ENCODE data around the gene AGXT.
"Not testable (repeated sequence)": the region's sequence is repeated elsewhere in the genome, so short reads cannot be mapped to it uniquely, and the experiment has no call there.

Gene AGXT

GRCh38 chr2:240840435-240841060 lies 28.1 kb upstream of the AGXT start:
- DNase-seq (ENCODE audit: low read depth), result peak; percentile 56

- DNase-seq (ENCODE audit: low read depth), result not testable (repeated sequence)
These were observed 22.3 kb upstream of the AGXT start for GRCh38 chr2:240846309-240846708.

- no peak for DNase-seq (ENCODE audit: low read depth)
These were observed 21.6 kb upstream of the AGXT start for GRCh38 chr2:240846873-240847595.

DNA sequence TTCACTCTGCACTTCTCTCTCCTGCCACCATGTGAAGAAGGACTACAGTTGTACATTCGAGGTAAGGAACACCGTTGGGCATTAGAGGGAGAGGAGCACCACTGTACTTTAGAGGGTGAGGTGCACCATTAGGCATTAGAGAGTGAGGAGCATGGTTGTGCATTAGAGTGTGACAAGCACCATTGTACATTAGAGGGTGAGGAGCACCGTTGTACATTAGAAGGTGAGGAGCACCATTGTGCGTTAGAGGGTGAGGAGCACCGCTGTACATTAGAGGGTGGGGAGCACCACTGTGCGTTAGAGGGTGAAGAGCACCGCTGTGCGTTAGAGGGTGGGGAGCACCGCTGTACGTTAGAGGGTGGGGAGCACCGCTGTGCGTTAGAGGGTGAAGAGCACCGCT lies 20.8 kb upstream of the AGXT start:
- no peak for DNase-seq (ENCODE audit: low read depth)

- DNase-seq (ENCODE audit: low read depth), result no peak
These were observed 19.5 kb upstream of the AGXT start for GRCh38 chr2:240848900-240849680.

DNA sequence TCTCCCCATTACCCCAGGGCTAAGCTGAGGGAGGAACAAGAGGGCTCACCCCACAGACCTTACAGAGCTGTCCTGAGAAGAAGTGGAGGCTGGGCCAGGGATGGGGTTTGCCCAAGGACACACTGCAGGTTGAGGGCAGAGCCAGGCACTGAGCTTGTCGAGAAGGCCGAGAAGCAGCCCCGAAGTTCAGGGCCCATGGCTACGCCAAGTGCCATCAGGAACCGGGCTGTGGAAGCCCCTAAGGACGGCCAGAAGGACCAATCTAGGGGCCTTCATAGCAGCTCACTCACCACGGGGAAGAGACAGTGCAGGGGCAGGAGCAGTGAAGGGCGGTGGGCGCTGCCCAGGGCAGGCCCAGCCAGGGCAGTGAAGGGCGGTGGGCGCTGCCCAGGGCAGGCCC lies 18.6 kb upstream of the AGXT start:
- no peak for DNase-seq (ENCODE audit: low read depth)

- DNase-seq (ENCODE audit: low read depth), result no peak
These were observed 17.9 kb upstream of the AGXT start for GRCh38 chr2:240850756-240851077.

GRCh38 chr2:240851078-240851991 lies 17.3 kb upstream of the AGXT start:
- peak; percentile 66 for DNase-seq (ENCODE audit: low read depth)

- no peak for DNase-seq (ENCODE audit: low read depth)
These were observed 15.8 kb upstream of the AGXT start for GRCh38 chr2:240852671-240853314.

DNA sequence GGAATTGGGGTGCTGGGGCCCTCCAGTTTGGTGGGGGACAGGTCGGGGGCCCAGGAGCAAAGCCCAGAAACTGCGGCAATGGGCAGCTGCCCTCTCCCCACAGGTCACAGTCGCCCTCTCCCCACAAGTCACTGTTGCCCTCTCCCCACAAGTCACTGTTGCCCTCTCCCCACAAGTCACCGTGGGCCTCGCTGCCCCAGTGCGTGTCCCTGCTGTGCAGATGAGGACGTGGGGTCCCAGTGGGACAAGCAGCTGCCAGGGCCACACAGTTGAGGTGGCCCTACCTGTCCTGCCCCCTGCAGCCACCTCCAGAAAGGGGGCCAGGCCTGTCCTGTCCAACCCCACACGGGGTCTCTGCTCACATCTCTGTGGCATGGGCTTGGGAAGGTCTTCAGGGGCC lies 13.0 kb upstream of the AGXT start:
- no peak for DNase-seq (ENCODE audit: low read depth)

DNA sequence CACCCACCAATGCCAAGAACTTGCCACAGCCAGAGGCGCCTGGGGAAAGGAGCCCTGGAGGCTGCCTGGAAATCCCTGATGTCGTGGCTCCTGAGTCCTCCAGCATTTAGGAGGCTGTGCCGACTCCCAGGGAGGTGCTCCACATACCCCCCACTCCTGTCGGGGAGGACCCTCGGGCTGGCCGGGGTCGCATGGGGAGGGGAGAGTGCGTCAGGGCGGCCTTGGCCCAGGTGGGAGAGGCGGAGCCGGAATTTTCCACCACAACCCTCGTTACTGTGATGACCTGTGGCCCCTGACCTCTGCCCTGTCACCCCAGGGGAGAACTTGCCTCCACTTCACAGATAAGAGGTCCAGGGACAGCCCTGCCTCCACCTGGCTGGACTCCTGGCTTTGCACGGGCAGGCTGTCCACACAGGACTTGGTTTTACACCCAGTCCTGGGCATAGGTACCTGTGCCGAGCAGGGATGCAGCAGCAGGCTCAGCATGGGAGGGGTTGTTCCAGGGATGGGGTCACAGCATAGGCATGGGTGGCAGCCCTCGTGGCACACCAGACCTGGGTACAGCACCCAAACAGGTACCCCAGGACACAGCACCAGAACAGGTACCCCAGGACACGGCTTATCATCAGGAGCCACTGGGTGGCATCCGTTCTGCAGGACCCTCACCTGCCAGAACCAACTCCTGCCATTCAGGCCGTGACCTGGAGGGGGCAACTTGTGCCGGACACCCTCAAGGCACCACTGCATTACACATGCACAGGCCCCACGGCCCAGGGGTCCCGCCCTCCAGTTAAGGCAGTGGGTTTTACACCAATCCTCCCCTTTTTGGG lies 12.3 kb upstream of the AGXT start:
- DNase-seq (ENCODE audit: low read depth), result no peak

DNA sequence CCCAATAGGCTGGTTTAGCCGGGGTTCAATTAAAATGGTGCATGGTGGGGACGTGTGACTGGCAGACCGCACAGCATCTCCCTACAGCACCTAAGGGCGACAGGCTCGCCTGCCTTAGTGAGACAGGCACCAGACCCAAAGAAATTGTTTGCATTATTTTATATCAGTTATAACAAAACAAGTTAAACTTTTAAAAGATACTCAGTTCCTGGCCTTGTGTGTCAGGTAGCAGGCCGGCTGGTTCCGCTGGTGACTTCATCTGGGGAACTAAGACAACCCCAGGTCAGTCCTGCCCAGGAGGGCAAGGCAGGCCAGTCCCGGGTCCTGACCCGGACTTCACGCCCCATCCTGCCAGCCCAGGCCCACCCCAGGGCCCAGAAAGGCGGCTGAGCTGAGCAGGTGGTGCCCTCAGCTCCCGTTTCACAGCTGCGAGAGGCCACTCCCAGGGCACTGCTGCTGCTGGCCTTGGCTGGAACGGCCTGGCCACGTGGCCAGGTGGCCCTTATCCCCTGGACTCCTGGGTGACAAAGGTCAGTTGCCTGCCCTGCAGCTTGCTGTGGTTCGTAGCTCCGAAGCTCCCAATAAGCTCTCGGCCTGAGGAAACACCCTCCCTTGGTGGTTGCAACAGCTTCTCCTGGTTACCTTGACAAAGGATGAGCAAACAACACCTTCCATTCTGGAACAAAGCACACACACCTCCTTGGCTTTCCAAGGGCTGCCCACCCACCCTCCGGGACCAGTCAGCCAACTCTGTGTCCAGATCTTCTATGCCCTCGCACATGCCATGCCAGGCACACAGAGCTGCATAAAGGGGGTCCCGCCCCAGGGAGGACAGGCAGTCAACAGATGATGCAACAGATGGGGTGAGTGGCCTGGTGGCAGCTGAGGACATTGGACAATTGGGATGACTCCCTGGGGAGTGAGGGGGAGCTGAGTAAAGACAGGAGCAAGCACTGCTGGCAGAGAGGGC lies 11.3 kb upstream of the AGXT start:
- no peak for DNase-seq (ENCODE audit: low read depth)

- DNase-seq (ENCODE audit: low read depth), result no peak
These were observed 10.3 kb upstream of the AGXT start for GRCh38 chr2:240858321-240858720.

DNA sequence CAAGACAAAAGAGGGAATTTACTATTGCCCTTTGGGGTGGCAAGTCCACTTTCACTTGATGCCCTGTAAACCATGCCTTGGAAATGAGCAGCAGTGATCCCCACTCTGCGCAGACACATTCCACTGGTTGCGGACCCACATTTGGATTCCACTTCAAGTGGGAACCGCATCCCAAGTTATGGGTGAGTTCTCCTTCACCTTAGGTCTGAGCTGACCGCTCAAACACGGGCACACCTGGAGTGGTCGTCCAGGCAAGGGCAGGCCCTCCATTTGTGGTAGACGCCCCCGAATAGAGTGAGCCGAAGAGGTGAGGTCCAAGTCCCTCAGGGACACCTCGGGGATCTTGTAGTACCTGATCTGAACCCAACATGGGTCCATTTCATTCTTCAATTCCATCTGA lies 9.8 kb upstream of the AGXT start:
- DNase-seq (ENCODE audit: low read depth), result no peak

DNA sequence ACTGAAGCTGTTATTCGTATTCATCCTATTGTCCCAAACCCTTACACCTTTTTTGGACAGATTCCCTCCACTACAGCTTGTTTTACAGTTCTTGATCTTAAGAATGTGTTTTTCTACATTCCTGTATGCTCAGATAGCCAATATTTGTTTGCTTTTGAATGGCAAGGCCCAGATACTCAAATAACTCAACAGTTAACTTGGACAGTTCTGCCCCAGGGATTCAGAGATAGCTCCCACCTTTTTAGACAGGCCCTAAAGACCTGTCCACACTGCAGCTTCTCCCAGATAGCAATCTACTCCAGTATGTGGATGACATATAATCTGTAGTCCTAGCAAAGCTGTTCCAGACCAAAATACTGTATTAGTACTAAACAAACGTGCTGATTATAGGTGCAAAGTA lies 7.1 kb upstream of the AGXT start:
- DNase-seq (ENCODE audit: low read depth), result no peak

- DNase-seq (ENCODE audit: low read depth), result no peak
These were observed 4.1 kb upstream of the AGXT start for GRCh38 chr2:240864475-240864874.

- no peak for DNase-seq (ENCODE audit: low read depth)
These were observed 3.2 kb upstream of the AGXT start for GRCh38 chr2:240865391-240865790.

GRCh38 chr2:240869109-240869955 lies 708 bp downstream of the AGXT start:
- DNase-seq (ENCODE audit: low read depth), result no peak
